HepG2 (cell line): Measurements from ENCODE around the gene ZBTB22. TPM values are rescaled to one million over a fixed set of nuclear protein-coding genes. Genes with fewer than 3 reads are reported as not detected.
A peak's percentile ranks its signal among the peaks of the same experiment; 100 is the strongest.

Experiments used
- ATAC-seq: fragments of 200-7000 bp; cut with Tn5 transposase; 3 replicates; pipeline ENCODE4 v1.9.1; 2020; ENCODE audit warnings: mild to moderate bottlenecking, moderate library complexity
- BruUV-seq: library from RNA; stranded (reverse); fragments of 400-500 nt; replicated peaks from 2 replicates; lab custom pipeline; 2021; lab: Mats Ljungman, UMichigan
- CTCF ChIA-PET: fragments of 300-600 bp; formaldehyde crosslinking; extraction: SDS; loops from one replicate; lab custom pipeline; 2021; ENCODE audit warnings: low total read pairs, inconsistent platforms, low intra/inter-chr PET ratio; lab: Yijun Ruan, JAX
- POLR2A ChIA-PET: fragments of 350-600 bp; sonication (Branson Sonifier 250); formaldehyde crosslinking; loops from one replicate; lab custom pipeline; 2020; ENCODE audit warnings: antibody characterized with exemption, inconsistent platforms; lab: Yijun Ruan, JAX
- DNase-seq: peaks from one replicate; pipeline ENCODE4 v3.0.0-alpha.2; 2015; ENCODE audit warnings: low spot score
- FAIRE-seq: peaks from 3 replicates; lab custom pipeline; 2011; peaks lifted over from hg19 to GRCh38; lab: Jason Lieb, UNC
- H2AFZ ChIP-seq: one replicate; pipeline ENCODE4 v1.6.1; 2011; ENCODE audit warnings: low read length, inconsistent platforms
- H3K27ac ChIP-seq: fragments of 300-600 bp; 3 replicates; pipeline ENCODE4 v1.8.0; 2011; ENCODE audit warnings: mixed run types, mild to moderate bottlenecking, mixed read lengths, low read length, inconsistent platforms; ENCODE audit not compliant: insufficient read depth; ENCODE audit errors: extremely low read length
- H3K27me3 ChIP-seq, 2 experiments: fragments of 200-600 bp in 1 of 2; 2 replicates in 1 of 2; 3 replicates in 1 of 2; pipeline versions ENCODE4 v1.6.0 to v1.8.0; 2011; ENCODE audit warnings: low read length in 2 of 2, mild to moderate bottlenecking in 2 of 2, moderate library complexity in 2 of 2, inconsistent platforms in 1 of 2; ENCODE audit not compliant: insufficient read depth in 2 of 2, control insufficient read depth in 1 of 2
- H3K36me3 ChIP-seq, 2 experiments: fragments of 200-600 bp in 1 of 2; replicated peaks in 1 of 2; 2 replicates in 1 of 2; 3 replicates in 1 of 2; pipeline versions ENCODE4 v1.5.1 to v1.8.0; 2011; ENCODE audit warnings: low read length in 2 of 2, inconsistent platforms in 1 of 2; ENCODE audit not compliant: insufficient read depth in 2 of 2, control insufficient read depth in 1 of 2
- H3K4me1 ChIP-seq: 2 replicates; pipeline ENCODE4 v1.5.1; 2012; ENCODE audit warnings: low read length, inconsistent platforms; ENCODE audit not compliant: insufficient read depth
- H3K4me2 ChIP-seq: 2 replicates; pipeline ENCODE4 v1.6.0; 2011; ENCODE audit warnings: low read depth, low read length, inconsistent platforms
- H3K4me3 ChIP-seq, 3 experiments: fragments of 200-600 bp in 1 of 3; sonication (generic), shearing (Covaris generic) in 1 of 3; replicated peaks in 1 of 3; 2 replicates each; pipeline ENCODE4 v1.5.1; 2011 to 2016; ENCODE audit warnings: low read length in 3 of 3, inconsistent platforms in 2 of 3, low read depth in 2 of 3, mild to moderate bottlenecking in 2 of 3, control low read depth in 1 of 3, mixed read lengths in 1 of 3; ENCODE audit not compliant: insufficient read depth in 1 of 3
- H3K79me2 ChIP-seq: one replicate; pipeline ENCODE4 v1.6.1; 2011; ENCODE audit warnings: low read length, inconsistent platforms; ENCODE audit not compliant: insufficient read depth
- H3K9ac ChIP-seq: 2 replicates; pipeline ENCODE4 v1.6.0; 2011; ENCODE audit warnings: mild to moderate bottlenecking, low read depth, low read length, inconsistent platforms; ENCODE audit not compliant: insufficient read depth
- H3K9me3 ChIP-seq: 2 replicates; pipeline ENCODE4 v1.5.1; 2012; ENCODE audit warnings: mild to moderate bottlenecking, low read length
- H4K20me1 ChIP-seq: 2 replicates; pipeline ENCODE4 v1.6.0; 2011; ENCODE audit warnings: inconsistent platforms, mild to moderate bottlenecking, low read length, moderate library complexity; ENCODE audit not compliant: insufficient read depth
- HIVEP1 ChIP-seq: sonication (generic); formaldehyde crosslinking; IDR thresholded peaks from 2 replicates; pipeline ENCODE4 v1.4.0; 2020; ENCODE audit warnings: mild to moderate bottlenecking, missing genetic modification reagents
- HOXA7 ChIP-seq: sonication (generic); formaldehyde crosslinking; IDR thresholded peaks from 2 replicates; pipeline ENCODE4 v1.8.1; 2022; ENCODE audit warnings: mild to moderate bottlenecking, missing genetic modification reagents, moderate library complexity
- SMARCE1 ChIP-seq: fragments of 450-650 bp; IDR thresholded peaks from 2 replicates; pipeline ENCODE4 v1.6.1; 2017; ENCODE audit warnings: borderline replicate concordance
- SRSF1 ChIP-seq: fragments of 200-400 bp; formaldehyde crosslinking; optimal IDR thresholded peaks from 2 replicates; pipeline ENCODE3; 2017; ENCODE audit warnings: mild to moderate bottlenecking, low read depth, low read length, moderate library complexity
- TBX2 ChIP-seq: sonication (generic); formaldehyde crosslinking; IDR thresholded peaks from 2 replicates; pipeline ENCODE4 v1.5.0; 2020; ENCODE audit warnings: missing genetic modification reagents, mild to moderate bottlenecking, borderline replicate concordance
- ZFP41 ChIP-seq: sonication (generic); formaldehyde crosslinking; IDR thresholded peaks from 2 replicates; pipeline ENCODE4 v1.4.0; 2020; ENCODE audit warnings: mild to moderate bottlenecking, missing genetic modification reagents, borderline replicate concordance
- ZNF589 ChIP-seq: sonication (generic); formaldehyde crosslinking; conservative IDR thresholded peaks from 2 replicates; pipeline ENCODE4 v1.8.0; 2022; ENCODE audit warnings: mild to moderate bottlenecking, moderate library complexity, missing genetic modification reagents
- ZNF619 ChIP-seq: sonication (generic); formaldehyde crosslinking; IDR thresholded peaks from 2 replicates; pipeline ENCODE4 v1.4.0; 2020; ENCODE audit warnings: mild to moderate bottlenecking, missing genetic modification reagents
- WGBS: methylation state at CpG from one replicate; pipeline ENCODE4 v1.1.6; 2017; ENCODE audit warnings: low lambda C conversion rate; 5-methylcytosine and 5-hydroxymethylcytosine counted together
- in situ Hi-C: cut with HindIII; loops from 2 replicates; pipeline ENCODE4 v1.10.0; 2017; ENCODE audit warnings: low pct_unique_long_range_greater_than_20kb; ENCODE audit not compliant: extremely low pct_ligation_motif_present
- intact Hi-C: fragments of 100-400 bp; cut with micrococcal nuclease; formaldehyde crosslinking; loops from one replicate; pipeline ENCODE4 v1.10.0; 2022; ENCODE audit not compliant: unreplicated experiment
- polyA plus RNA-seq, 8 experiments: library from polyadenylated mRNA; depleted of rRNA in 3 of 8; stranded (reverse) in 7 of 8; unstranded in 1 of 8; fragments of >200 nt; fragmentation: Illumina TruSeq in 4 of 8; extraction: Trizol in 4 of 8; gene quantifications; 2 replicates each; pipeline versions ENCODE4 v1.2.1 to v1.2.3, GENCODE V29; 2011 to 2016; ENCODE audit warnings: low read depth in 4 of 8, missing spikeins in 1 of 8, mixed read lengths in 1 of 8; ENCODE audit not compliant: insufficient read depth in 1 of 8
- total RNA-seq, 5 experiments: library from RNA; depleted of rRNA; stranded (reverse); fragments of >200 nt; fragmentation: Illumina TruSeq; extraction: Trizol; gene quantifications; 2 replicates each; pipeline ENCODE4 v1.2.3, GENCODE V29; 2016; ENCODE audit warnings: low read depth in 1 of 5
- TF ChIP-seq, protein P1 (sequence below): sonication (generic); formaldehyde crosslinking; IDR thresholded peaks from 2 replicates; pipeline ENCODE4 v1.5.0; 2020; ENCODE audit warnings: mild to moderate bottlenecking, missing genetic modification reagents, borderline replicate concordance
- TF ChIP-seq, protein P2 (sequence below), 2 experiments: sonication (generic) in 1 of 2; formaldehyde crosslinking in 1 of 2; IDR thresholded peaks; 2 replicates each; pipeline versions ENCODE4 v1.4.0 to v1.6.1; 2016 to 2020; ENCODE audit warnings: borderline replicate concordance in 1 of 2, low read depth in 1 of 2, mild to moderate bottlenecking in 1 of 2, missing genetic modification reagents in 1 of 2

ZBTB22 gene
- total and polyA plus RNA-seq, 2 of the 13 experiments (the other 11 are each of a cell fraction or from before 2014, with no cell fraction given) = 8.0 to 10.6 TPM

DNA sequence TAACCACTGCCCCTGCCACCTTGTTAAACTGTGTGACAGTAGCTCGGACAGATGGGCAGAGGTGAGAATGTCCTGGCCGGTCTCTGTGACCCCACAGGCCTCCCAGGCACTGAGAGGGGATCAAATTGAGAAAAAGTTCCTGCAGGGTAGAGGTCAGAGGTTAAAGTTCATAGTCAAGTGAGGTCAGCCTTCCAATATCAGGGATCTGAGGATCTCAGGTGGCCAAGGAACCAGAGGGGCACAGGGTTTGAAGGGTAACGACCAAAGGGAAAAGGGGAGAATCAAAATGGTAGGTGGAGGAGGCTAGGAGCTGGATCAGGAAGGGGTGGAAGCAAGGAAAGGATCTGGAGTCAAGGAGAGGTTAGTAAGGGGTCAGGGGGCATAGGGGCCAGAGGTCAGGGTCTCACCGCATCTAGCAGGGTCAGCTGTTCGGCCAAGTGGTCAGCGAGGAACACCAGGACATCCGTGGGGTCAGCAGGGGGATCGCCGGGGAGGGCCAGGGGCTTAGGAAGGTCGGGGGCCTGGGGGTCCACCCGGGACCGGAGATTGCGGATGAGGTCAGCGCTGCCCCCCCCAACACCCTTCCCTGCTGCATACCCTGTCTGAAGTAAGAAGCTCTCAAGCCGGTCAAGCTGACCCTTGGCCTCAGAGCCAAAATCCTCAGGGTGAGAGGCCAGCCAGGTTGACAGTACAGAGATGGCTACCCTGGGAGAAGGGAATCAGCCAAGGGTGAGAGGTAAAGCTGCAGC is 21.7 kb downstream of the ZBTB22 start:
- Histone ChIP-seq H3K4me2 (no peak overlapping the region), H3K4me3 (no peak overlapping the region), H3K4me1 (peaks cover 25% of the 10 kb centered on the region), H3K36me3 (peaks cover 10 to 24% of the 10 kb centered on the region in 2 experiments), H4K20me1 (no peaks in the 10 kb centered on the region), H3K27me3 (no peaks in the 10 kb centered on the region; a peak in 1 of 5 replicates), H2AFZ (no peak overlapping the region), H3K9ac (no peak overlapping the region), H3K27ac (peak overlapping the region; percentile 93), H3K9me3 (no peaks in the 10 kb centered on the region), H3K79me2 (peaks cover 5% of the 10 kb centered on the region)
- ATAC-seq (no peak), FAIRE-seq (no peak), DNase-seq (no peak)
- no TSS peak for BruUV-seq
- WGBS = 89% methylated on average over 13 of the region's 15 CpGs
- intact Hi-C loops = no loop called here
- POLR2A ChIA-PET = interaction anchor here (0.6 to 2.8 kb wide), 3 partner anchors 18 to 24 kb away, joined by 3 to 11 read pairs (median 6); partner anchors contain the start of genes B3GALT4, RPS18, VPS52 and ZBTB22
- CTCF ChIA-PET = no interaction called here
- in situ Hi-C loops = loop anchor here (5.0 to 25.0 kb wide), 2 partner anchors 93 to 117 kb away; partner anchors contain the start of genes CUTA, HSD17B8, PHF1 and RXRB
- TF ChIP-seq, protein P1, sequence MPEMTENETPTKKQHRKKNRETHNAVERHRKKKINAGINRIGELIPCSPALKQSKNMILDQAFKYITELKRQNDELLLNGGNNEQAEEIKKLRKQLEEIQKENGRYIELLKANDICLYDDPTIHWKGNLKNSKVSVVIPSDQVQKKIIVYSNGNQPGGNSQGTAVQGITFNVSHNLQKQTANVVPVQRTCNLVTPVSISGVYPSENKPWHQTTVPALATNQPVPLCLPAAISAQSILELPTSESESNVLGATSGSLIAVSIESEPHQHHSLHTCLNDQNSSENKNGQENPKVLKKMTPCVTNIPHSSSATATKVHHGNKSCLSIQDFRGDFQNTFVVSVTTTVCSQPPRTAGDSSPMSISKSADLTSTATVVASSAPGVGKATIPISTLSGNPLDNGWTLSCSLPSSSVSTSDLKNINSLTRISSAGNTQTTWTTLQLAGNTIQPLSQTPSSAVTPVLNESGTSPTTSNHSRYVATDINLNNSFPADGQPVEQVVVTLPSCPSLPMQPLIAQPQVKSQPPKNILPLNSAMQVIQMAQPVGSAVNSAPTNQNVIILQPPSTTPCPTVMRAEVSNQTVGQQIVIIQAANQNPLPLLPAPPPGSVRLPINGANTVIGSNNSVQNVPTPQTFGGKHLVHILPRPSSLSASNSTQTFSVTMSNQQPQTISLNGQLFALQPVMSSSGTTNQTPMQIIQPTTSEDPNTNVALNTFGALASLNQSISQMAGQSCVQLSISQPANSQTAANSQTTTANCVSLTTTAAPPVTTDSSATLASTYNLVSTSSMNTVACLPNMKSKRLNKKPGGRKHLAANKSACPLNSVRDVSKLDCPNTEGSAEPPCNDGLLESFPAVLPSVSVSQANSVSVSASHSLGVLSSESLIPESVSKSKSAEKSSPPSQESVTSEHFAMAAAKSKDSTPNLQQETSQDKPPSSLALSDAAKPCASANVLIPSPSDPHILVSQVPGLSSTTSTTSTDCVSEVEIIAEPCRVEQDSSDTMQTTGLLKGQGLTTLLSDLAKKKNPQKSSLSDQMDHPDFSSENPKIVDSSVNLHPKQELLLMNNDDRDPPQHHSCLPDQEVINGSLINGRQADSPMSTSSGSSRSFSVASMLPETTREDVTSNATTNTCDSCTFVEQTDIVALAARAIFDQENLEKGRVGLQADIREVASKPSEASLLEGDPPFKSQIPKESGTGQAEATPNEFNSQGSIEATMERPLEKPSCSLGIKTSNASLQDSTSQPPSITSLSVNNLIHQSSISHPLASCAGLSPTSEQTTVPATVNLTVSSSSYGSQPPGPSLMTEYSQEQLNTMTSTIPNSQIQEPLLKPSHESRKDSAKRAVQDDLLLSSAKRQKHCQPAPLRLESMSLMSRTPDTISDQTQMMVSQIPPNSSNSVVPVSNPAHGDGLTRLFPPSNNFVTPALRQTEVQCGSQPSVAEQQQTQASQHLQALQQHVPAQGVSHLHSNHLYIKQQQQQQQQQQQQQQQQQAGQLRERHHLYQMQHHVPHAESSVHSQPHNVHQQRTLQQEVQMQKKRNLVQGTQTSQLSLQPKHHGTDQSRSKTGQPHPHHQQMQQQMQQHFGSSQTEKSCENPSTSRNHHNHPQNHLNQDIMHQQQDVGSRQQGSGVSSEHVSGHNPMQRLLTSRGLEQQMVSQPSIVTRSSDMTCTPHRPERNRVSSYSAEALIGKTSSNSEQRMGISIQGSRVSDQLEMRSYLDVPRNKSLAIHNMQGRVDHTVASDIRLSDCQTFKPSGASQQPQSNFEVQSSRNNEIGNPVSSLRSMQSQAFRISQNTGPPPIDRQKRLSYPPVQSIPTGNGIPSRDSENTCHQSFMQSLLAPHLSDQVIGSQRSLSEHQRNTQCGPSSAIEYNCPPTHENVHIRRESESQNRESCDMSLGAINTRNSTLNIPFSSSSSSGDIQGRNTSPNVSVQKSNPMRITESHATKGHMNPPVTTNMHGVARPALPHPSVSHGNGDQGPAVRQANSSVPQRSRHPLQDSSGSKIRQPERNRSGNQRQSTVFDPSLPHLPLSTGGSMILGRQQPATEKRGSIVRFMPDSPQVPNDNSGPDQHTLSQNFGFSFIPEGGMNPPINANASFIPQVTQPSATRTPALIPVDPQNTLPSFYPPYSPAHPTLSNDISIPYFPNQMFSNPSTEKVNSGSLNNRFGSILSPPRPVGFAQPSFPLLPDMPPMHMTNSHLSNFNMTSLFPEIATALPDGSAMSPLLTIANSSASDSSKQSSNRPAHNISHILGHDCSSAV = no peak
- TF ChIP-seq HOXA7 (CRISPR knock-in tag) (no peak), SRSF1 (no peak), ZNF619 (CRISPR knock-in tag) (no peak), TBX2 (CRISPR knock-in tag) (0 out of 2 replicates have a peak, but pooled peaks have one; percentile 22), HIVEP1 (0 out of 2 replicates have a peak, but pooled peaks have one; percentile 37), ZFP41 (CRISPR knock-in tag) (no peak), SMARCE1 (no peak), ZNF589 (CRISPR knock-in tag) (no peak)
- TF ChIP-seq, protein P2, sequence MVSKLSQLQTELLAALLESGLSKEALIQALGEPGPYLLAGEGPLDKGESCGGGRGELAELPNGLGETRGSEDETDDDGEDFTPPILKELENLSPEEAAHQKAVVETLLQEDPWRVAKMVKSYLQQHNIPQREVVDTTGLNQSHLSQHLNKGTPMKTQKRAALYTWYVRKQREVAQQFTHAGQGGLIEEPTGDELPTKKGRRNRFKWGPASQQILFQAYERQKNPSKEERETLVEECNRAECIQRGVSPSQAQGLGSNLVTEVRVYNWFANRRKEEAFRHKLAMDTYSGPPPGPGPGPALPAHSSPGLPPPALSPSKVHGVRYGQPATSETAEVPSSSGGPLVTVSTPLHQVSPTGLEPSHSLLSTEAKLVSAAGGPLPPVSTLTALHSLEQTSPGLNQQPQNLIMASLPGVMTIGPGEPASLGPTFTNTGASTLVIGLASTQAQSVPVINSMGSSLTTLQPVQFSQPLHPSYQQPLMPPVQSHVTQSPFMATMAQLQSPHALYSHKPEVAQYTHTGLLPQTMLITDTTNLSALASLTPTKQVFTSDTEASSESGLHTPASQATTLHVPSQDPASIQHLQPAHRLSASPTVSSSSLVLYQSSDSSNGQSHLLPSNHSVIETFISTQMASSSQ (IDR thresholded peaks at IDR 0.05; ENCODE audit: low read depth) = no peak
- TF ChIP-seq, protein P2 (CRISPR knock-in tag; IDR thresholded peaks at IDR 0.05; ENCODE audit: borderline replicate concordance) = no peak
